ENCODE measurements around the gene DLD.
A peak's percentile ranks its signal among the peaks of the same experiment; 100 is the strongest.
"Not testable (repeated sequence)": the region's sequence is repeated elsewhere in the genome, so short reads cannot be mapped to it uniquely, and the experiment has no call there.

Gene DLD

GRCh38 chr7:107874111-107874510 is 16.9 kb upstream of the DLD start:
- DNase-seq (ENCODE audit: low read depth, low spot score), result no peak
- no peak overlapping the region for H3K27ac ChIP-seq

GRCh38 chr7:107874605-107875446 is 16.2 kb upstream of the DLD start:
- no peak for DNase-seq (ENCODE audit: low read depth, low spot score)
- H3K27ac ChIP-seq, result no peak overlapping the region

- DNase-seq (ENCODE audit: low read depth, low spot score), result no peak
- H3K27ac ChIP-seq, result no peak overlapping the region
Observed at GRCh38 chr7:107876916-107877315, 14.1 kb upstream of the DLD start.

- H3K27ac ChIP-seq, result no peak overlapping the region
- DNase-seq (ENCODE audit: low read depth, low spot score), result no peak
Observed at GRCh38 chr7:107877731-107878382, 13.1 kb upstream of the DLD start.

GRCh38 chr7:107878636-107879035 is 12.3 kb upstream of the DLD start:
- DNase-seq (ENCODE audit: low read depth, low spot score), result no peak
- H3K27ac ChIP-seq, result no peak overlapping the region

GRCh38 chr7:107879400-107880035 is 11.5 kb upstream of the DLD start:
- no peak for DNase-seq (ENCODE audit: low read depth, low spot score)
- no peak overlapping the region for H3K27ac ChIP-seq

- no peak for DNase-seq (ENCODE audit: low read depth, low spot score)
- no peak overlapping the region for H3K27ac ChIP-seq
Observed at GRCh38 chr7:107882766-107883165, 8.2 kb upstream of the DLD start.

GRCh38 chr7:107884066-107884818 is 6.7 kb upstream of the DLD start:
- H3K27ac ChIP-seq, result no peak overlapping the region
- no peak for DNase-seq (ENCODE audit: low read depth, low spot score)

GRCh38 chr7:107887827-107888226 is 3.2 kb upstream of the DLD start:
- DNase-seq (ENCODE audit: low read depth, low spot score), result not testable (repeated sequence)

GRCh38 chr7:107889992-107890391 is 991 bp upstream of the DLD start:
- no peak for DNase-seq (ENCODE audit: low read depth, low spot score)
- no peak overlapping the region for H3K27ac ChIP-seq

More at GRCh38 chr7:107887827-107888226, 3.2 kb upstream of the DLD start:
- not testable (repeated sequence) for H3K27ac ChIP-seq

GRCh38 chr7:107890493-107890961 is 456 bp upstream of the DLD start:
- peak overlapping the region; percentile 77 for H3K27ac ChIP-seq
- DNase-seq (ENCODE audit: low read depth, low spot score), result no peak

- peak overlapping the region; percentile 77 for H3K27ac ChIP-seq
- DNase-seq (ENCODE audit: low read depth, low spot score), result no peak
Observed at GRCh38 chr7:107891636-107892366, 818 bp downstream of the DLD start.

GRCh38 chr7:107892367-107892741 is 1.4 kb downstream of the DLD start:
- H3K27ac ChIP-seq, result peak overlapping the region; percentile 77

GRCh38 chr7:107898997-107899594 is 8.1 kb downstream of the DLD start:
- DNase-seq (ENCODE audit: low read depth, low spot score), result no peak
- H3K27ac ChIP-seq, result no peak overlapping the region

More at GRCh38 chr7:107892367-107892741, 1.4 kb downstream of the DLD start:
- DNase-seq (ENCODE audit: low read depth, low spot score), result not testable (repeated sequence)

GRCh38 chr7:107900496-107901015 is 9.6 kb downstream of the DLD start:
- no peak overlapping the region for H3K27ac ChIP-seq
- no peak for DNase-seq (ENCODE audit: low read depth, low spot score)

GRCh38 chr7:107902381-107902780 is 11.4 kb downstream of the DLD start:
- no peak overlapping the region for H3K27ac ChIP-seq
- no peak for DNase-seq (ENCODE audit: low read depth, low spot score)

- H3K27ac ChIP-seq, result no peak overlapping the region
- DNase-seq (ENCODE audit: low read depth, low spot score), result no peak
Observed at GRCh38 chr7:107907790-107908189, 16.8 kb downstream of the DLD start.

- H3K27ac ChIP-seq, result no peak overlapping the region
Observed at GRCh38 chr7:107909445-107909844, 18.5 kb downstream of the DLD start.

GRCh38 chr7:107911981-107912380 is 21.0 kb downstream of the DLD start:
- no peak overlapping the region for H3K27ac ChIP-seq
- DNase-seq (ENCODE audit: low read depth, low spot score), result no peak

More at GRCh38 chr7:107909445-107909844, 18.5 kb downstream of the DLD start:
- no peak for DNase-seq (ENCODE audit: low read depth, low spot score)
